UCSD-AML1 (cell line): ENCODE results near the gene DOK3.

Source experiments
- DNase-seq: peaks from one replicate; lab custom pipeline; 2025; ENCODE audit not compliant: unreplicated experiment; lab: John Stamatoyannopoulos, UW

The DOK3 gene

DNA sequence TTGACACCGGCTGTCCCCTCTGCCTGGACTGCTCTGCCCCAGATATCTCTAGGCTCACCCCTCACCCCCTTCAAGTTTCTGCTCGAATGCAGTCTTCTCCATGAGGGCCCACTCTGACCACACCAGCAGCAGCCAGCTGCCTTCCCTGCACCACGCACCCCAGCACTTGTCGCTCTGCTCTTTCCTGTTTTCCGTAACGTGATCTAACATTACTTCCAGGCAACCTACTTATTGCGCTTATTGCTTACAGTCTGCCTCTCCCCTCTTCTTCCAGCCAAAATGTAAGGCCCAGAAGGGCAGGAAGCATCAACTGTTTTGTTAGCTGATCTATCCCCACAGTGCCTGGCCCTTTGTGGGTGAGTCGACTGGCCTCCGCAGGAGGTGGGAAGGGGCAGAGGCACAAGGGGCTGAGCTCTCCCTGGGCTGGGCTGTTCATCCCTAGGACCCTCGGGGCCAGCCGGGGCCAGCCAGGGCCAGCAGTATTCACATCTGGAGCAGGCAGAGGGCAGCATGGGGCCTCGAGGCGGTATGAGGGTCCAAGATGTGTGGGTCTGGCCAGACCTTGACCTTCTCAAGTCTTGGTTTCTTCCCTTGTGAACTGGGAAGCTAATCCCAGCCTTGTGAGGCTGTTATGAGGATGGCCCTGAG is 24.6 kb downstream of the DOK3 start:
- no peak for DNase-seq

DNA sequence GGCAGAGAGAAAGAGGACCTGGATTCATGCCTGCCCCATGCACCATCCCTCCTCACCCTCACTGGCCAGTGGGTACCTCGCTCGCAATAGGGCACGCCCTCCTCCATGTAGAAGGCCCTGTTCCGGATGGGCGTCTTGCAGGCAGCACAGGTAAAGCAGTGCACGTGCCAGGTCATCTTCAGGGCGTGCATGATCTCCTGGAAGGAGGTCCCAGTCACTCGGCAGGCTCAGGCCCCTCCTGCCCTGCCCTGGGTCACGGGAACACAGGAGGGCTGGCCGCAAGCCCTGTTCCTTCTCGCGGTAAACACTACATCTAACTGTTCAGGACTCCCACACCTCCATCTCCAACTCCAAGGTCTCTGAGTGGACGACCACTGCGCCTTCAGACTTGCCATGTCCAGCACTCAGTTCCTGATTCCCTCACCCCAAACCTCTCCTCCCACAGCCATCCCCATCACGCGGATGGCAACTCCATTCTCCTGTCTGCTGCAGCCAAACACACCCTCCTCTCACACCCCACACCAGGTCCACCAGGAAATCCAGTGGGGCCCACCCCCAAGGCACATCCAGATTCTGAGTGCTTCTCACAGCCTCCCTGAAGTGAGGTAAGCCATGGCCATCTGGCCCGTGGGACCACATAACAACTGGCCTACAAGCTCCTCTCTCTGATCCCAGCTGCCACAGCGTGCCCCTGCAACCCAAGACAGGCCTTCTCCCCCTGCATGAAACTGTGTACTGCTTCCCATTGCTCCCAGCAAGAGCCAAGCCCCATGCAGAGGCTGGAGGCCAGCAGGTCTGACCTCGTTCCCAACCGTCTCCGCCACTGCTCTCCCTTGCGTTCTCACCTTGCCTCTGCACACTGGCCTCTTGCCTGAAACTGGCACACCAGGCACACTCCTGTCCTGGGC is 25.4 kb downstream of the DOK3 start:
- DNase-seq = no peak

DNA sequence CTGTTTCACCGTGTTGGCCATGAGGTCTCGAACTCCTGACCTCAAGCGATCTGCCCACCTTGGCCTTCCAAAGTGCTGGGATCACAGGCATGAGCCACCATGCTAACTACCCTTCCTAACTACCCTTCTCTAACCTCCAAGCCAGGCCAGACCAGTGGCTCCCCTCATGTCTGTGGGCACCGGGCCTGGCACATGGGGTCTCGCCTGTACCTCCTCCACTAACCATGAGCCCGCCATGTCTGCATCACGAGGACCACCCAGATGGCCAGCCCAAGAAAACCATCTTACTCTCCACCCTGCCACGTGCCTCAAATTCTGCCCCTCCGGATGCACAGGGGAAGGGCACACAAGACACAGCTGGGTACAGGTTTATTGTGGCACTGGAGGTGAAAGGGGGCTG is 26.6 kb downstream of the DOK3 start:
- DNase-seq = no peak

DNA sequence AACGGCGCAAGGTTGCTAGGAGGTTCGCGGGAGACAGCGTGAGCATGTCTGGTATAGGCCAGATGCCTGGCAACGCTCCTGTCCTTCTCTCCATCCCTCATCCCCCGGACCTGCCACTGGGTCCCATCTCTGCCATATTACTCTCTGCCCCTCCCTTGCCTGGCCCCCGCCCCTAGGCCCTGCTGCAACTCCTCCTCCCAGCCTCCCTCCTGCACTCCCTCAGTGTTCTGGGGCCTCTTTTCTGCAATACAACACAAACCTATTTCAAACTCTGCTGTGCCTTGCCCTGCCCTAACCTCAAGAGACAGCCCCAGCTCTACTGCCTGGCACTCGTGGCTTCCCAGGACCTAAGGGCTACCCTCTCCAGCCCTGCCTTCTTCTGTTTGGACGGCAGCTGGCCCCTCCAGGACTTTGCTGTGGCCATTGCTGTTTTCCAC is 27.2 kb downstream of the DOK3 start:
- DNase-seq = no peak

DNA sequence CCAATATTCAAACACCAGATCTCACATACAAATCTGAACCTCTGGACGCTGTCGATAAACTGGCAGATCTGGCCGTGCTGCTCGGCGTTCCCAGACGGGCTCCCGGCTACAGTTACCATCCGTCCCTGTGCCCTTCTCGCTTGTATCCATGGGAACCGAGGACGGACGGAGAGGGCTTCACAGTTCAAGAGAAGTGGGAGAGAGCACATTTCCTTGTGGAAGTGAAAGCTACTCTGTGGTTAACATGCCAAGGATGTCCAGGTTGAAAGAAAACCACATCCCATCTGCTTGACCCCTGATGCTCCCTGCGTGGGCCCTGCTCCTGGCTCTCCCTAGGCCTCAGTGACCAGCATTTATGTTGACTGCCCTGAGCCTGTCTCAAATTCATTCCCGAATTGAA is 29.9 kb downstream of the DOK3 start:
- no peak for DNase-seq

DNA sequence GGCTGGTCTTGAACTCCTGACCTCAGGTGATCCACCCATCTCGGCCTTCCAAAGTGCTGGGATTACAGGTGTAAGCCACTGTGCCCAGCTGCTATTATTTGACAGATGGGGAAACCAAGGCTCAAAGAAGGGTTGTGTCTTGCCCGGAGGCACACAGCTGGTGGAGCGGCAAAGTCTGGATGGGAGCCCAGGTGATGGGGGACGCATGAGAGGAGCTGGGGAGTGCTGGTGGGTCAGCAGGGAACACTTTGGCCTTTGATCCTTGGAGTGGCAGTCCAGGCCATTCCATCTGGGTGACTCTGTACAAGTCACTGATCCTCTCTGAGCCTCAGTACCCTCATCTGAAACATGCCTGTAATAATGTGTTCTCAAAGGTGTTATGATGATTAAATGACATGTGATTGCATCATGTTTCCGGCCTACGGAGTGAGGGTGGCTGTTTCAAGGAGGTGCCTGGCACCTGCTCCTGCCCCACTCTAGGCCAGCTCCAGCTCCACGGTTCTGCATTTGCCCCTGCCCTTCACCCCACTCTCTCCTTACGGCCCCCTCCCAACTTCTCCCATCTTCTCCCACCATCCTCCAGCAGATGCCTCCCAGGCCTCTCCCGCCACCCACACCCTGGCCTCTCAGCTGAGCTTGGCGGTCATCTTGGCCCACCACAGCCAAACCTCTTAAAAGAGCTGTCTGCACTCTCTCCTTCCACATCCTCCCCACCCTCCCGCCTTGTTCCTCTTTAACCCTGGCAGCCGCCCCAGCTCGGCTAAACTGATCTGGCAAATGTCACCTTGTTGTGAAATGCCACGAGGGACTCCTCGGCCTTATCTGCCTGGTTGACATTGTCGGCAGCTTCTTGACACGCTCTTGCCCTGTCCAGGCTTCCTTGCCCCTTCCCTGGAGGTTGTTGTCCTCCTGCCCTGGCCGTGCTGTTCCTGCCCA is 30.6 kb downstream of the DOK3 start:
- peak; percentile 62 for DNase-seq

DNA sequence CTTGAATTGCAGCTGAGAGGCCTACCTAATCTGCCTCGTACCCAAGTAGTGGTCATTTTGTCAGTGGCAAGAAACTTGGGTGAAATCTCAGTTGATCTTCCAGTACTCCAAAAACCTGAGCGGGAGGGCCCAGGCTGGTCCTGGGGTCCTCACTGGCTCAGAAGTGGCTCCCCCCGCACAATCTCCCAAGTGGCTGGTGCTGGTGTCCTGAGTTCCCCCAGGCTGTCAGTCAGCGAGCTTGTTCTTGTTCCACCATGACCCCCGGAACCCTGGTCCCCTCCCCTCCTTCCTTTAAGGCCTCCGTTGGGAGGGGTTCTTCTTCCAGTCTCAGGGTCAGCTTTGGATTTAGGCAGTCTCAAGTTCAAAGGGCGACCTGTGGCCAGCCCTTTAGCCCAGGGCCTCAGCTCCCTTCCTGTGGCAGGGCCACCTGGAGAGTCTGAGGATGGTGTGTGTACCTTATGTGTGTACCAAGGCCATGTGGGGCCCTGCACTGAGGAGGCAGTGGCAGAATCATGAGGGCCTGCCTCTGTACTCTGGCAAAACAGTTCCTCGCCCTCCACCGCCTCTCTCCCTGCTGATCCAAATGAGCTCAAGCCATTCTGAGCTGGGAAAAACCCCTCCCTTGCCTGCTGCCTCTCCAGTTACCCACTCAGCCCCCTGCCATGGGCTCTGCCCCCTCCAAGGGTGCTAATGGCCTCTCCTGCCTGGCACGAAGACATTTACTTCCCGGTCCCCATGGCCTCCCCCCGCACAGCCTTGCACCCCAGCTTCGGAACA is 31.7 kb downstream of the DOK3 start:
- DNase-seq = no peak

DNA sequence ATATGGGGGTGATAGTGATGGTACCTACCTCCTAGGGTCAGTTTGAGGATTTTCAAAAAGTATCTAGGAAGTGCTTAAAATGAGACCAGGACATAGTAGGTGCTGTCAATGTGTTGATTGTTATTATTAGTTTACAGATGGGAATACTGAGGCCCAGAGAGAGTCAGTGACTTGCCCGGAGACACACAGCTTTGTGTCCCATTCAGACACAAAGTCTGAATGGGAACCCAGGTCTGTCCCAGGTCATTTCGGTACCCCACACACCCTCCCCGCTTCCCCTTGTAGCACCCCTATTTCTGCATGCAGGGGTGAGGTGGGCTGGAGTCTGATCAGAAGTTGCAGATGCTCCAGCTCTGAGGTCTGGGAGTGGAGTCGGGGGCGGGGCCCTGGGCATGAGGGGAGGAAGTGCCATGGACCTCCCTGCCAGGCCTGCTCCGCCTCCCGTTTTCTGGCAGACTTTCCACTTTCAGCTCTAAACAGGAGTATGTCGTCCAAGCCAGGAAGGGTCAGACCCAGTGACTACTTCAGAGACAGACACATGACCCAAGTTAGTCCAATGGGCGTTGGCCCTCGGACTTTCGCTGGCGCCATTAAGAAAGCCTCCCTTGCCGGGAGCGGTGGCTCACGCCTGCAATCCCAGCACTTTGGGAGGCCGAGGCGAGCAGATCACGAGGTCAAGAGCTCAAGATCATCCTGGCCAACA is 32.9 kb downstream of the DOK3 start:
- no peak for DNase-seq

DNA sequence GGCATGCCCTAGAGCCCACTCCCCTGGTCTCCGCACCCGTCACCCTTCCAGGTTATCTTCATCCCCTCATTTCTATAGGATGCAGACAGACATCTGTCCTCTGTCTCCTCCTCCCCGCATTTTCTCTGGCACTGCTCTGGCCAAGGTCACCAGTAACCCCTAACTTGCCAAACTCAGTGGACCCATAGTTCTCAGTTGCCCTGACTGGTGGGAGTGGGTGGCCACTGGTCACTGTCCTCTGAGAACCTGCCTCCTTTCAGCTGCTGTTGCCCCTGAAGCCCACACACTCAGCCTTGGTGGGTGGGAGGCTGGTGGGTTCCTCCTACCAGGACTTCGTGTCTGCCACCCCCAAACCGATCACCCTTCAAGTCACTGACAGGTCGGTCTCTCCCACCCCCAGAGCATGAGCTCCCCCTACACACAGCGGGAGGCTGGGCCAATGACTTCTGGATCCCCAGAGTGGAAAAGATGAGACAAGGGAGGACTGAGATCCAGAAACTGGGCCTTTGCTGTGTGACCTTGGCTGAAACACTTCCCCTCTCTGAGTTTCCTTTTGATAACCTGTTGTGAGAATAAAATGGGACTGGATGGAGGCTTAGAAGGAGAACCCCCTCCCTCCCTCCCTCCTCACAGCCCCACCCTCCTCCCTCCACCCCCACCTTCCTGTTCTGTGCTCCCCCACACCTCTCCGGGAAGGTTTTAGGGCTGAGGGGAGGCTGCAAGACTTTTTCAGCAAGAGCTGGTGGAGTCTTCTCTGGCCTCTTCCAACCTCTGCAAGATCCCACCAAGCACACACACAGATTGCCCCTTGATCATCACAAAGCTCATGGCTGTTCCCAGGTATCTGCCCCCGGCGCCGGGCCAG is 33.8 kb downstream of the DOK3 start:
- no peak for DNase-seq

DNA sequence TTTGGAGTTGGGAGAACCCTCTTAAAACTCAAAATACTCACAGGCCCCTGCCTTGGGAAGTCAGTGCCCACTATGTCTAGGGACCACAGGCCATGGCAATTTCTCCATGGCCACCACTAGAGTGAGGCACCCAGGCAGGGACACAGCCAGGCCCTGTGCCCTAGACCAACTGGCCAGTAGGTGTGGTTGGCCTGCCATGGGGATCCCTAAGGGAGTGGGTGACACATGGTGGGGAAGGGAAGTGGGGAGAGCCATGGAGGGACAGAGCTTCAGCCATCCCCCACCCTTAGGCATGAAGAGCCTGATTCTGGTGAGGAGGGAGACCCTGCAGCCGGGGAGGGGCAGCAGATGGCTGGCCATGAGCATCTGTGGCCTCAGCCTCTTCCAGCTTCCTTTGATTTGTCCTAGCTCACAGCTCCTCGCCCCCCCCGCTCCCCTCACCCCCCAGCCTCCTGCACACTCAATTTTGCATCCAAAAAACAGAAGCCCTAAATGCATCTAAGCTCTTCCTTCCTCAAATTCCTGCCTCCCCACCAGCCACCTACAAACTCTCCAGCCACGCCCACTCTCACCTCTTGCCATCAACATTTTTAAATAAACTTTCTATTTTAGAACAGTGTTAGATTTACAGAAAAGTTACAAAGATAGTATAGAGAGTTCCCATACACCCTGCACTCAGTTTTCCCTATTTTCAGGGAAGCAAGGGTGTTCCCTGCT is 34.6 kb downstream of the DOK3 start:
- DNase-seq = no peak

DNA sequence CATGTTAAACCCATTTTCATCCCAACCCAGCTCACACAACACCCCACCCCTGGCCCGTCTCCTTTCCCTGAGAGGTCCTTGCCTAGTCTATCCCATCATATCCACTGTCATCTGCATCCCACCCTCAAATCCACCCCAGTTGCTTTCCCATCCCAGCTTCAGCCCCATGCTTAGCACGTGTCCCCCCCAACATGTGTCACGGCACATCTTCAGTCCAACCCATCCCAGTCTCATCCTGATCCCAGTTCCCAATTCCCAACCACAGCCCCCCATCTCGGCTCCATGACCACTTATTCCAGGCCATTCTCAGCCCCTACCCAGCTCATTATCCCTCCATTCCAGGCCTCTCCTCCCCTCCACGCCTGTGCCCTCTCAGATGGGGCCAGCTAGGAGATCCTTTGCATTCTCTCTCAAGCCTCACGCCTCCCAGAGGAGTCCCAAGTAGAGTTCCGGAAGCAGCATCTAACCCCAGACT is 35.6 kb downstream of the DOK3 start:
- no peak for DNase-seq

DNA sequence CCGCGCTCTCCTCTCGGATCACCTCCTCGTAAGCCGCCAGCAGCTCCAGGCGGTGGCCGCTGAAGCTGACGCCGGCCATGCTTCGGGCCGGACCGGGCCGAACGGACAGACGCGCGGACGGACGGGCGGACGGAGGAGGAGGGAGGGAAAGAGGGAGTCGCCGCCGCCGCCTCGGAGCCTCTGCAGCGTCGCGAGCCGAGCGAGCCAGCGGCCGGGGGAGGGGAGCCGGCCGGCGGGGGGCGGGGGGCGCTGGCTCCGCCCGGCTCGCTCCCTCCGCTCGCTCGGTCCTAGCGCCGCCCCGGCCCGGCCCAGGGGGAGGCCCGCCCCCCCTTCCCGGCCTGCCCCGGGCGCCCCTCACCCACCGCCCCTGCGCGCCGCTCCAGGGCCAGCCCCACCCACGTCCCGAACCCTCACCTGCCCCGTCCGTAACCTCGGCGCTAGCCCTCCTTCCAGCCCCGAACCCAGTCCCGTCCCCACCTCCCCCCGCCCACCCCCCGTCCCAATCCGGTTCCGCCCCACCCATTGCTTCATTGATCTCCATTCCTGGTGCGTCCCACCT is 36.1 kb downstream of the DOK3 start, which contains the start of gene DBN1:
TSS of gene DBN1 (minus strand) at position 192 of the 559 bp plus-strand sequence. CDS start at position 79, 113 bp downstream.
- DNase-seq = peak; percentile 58

DNA sequence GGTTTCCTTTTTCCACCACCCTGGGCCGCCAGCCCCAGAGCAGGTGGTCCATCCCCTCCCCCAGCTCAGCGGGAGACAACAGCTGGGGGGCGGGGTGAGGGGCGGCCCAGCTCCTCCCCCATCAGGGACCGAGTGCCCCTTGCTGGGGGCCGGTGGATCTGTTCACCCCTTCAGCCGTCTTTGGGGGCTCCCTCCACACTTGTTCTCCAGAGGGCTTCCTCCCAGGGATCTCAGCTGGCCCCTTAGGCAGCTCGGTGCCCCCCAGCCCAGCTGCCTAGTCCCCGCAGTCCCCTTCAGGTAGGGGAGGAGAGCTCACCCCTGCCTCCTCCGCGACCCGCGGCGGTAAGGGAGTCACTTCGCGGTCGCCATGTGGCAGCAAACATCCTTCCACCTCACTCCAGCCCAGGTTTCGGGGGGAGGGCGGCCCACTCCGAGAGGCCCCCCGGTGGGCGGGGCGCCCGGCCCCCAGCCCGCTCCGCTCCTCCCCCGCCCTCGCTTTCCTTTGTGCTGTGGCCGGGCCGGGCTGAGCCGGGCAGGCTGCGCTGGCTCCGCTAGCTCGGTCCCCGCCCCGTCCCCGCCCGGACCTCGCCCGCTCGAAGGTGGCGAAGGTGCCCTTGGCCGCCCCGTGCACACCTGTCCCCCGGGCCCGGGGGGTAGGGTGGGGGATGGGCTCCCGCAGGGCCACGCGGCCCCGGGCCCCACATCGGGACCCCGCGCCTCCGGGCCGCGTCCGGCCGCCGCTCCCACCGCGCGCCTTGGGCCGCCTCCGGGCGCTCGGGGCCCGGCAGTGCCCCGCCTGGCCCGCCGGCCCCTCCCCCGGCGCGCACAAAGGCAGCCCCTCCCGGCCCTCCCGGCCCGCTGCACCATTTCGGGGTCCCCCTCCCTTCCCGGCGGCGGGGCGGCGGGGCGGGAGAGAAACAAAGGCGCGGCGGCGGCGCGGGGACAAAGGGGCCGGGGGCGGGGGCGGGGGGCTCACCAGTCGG is 36.9 kb downstream of the DOK3 start:
- peak; percentile 68 for DNase-seq

DNA sequence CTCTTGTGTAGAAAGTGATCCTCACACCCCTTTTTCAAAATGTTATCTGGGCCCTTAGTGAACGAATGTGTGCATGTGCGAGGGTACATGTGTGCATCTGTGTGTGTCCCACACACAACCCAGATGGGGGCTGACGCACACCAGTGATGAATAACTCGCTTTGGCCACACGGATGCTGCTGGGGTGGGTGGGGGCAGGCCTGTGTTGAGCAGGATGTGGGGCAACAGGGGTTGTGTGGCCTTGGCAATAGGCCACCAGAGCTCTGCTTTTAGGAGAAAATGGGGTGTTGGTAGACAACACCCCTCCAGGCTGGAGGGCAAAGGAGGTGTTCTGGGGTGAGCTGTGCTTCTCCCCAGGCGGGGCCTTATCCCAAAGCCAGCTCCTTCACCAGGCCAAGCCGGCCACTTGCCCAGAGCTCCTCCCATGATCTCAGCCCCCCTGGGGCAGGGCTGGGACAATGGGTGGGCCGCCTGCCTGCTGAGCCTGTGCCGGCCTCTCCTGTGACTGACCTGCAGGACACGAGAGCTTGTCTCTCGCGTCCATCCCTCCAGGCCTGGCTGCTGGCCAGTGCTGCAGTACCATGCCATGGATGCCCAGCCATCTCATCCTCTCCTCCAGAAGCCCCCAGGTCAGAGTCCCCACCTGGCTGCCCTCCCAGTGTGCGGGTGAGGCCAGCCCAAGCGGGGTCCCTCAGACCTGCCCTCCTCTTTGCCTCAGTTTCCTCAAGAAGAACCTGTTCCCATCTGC is 37.8 kb downstream of the DOK3 start:
- DNase-seq = no peak

DNA sequence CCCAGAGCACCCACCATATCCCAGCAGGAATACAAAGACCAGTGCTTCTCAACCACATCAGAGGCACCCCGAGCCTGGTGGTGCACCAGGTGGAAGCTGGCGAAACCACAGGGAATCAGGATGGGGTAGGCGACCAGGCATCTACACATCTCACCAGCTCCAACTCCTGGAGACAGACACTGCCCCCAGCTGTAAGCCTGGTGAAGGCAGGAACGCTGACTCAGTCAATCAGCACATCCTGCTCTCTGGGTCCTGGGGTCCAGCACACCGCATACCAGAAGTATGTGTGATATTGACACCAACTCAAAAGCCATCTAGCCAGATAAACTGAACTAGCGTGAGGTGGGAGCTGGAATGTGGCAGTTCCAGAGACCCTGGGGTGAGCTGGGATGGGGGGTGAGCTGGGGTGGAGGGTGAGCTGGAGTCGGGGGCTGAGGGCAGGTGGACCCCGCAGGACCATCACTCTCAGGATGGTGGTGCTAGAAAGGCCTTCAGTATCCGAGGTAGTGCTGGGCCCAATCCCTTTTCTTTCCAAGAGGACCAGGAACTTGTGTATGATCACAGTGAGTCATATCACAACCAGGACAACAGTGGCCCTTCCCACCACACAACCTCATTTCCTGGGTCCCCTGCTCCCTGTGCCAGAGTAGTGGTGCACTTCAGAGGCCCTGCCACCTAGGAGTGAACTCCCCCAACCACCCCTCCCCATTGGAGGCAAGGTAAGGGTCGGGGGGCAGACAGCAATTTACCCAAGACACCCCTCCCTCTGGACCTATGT is 38.7 kb downstream of the DOK3 start:
- no peak for DNase-seq
